ENCODE results near the gene TBC1D14.
A peak's percentile ranks its signal among the peaks of the same experiment; 100 is the strongest.

TBC1D14 gene

DNA sequence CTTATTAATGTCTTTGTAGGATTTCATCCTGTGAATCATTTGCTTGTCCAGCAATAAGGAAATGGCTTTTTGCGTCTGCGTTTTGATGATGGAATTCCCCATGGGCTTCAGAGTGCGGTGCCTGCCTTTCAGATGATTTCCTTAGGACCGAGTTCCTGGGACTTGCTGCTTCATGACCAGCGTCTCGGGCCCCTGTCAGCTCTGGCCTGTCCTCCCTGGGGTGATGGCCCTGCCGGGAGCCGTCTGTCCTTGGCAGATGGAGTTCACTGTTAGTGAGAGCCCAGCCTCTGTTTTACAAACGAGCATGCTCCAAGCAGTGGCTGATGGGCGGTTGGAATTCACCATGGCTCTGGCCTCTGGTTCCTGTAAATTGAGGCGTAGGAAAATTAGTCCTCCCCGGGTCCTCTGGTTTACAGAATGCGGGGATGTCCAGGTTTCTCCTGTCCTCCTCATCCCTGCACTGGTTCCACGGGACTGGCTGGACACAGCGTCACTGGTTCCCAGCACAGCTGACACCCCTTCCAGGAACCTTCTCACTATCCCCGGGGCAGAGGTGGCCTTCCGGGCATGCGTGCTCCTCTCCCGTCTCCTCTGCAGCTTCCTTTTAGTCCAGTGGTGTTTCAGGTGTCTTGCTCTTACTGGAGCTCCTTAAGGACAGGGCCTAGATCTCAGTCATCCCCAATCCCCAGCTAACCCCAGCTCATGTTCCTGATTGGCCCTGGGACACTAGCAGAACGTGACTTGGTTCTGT, 34.9 kb downstream of the TBC1D14 start:
- no peak for DNase-seq

DNA sequence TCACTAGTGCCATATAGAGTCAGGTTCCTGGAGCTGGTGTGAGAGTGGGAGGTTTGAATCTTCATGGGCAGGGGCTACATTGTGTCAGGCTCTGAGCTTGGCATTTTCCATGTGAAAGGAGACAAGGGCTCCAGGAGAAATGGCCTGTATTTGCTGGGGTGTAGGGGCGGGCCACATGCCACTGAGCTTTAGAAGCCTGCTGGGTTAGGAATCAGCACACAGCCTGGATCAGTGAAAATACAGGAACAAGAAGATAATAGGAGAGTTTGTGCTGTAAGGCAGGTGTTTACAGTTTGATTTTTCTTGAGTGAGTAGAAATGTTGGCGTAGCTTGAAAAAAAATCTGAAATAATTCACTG, 35.4 kb downstream of the TBC1D14 start:
- no peak for DNase-seq

DNA sequence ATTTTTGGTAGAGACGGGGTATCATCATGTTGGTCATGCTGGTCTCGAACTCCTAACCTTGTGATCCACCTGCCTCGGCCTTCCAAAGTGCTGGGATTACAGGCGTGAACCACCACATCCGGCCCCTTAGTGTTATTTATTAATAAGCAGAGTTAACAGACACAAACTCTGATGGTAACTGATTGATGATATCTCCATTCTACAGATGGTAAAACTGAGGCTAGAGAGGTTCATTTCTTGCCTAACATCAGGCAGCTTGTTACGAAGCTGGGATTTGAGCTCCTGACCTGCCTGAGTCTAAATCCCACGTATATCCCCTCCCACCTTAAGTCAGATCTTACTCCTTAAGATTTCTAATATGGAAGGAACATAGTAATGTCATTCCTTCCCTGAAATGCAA, 36.9 kb downstream of the TBC1D14 start:
- DNase-seq: no peak

DNA sequence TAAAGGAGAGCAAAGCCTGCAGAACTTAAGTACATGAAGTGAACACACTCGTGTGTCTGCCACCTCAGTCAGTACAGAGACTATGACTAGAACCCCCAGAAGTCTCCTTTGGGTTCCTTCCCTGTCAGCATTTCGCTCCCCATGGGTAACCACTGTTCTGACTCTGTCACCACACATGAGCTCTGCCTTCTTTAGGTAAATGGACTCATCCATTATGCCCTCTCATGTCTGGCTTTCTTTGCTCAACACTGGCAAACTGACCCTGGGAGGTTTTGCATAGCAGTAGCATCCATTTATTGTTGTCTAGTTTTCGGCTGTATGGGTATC, 38.5 kb downstream of the TBC1D14 start:
- DNase-seq: no peak

DNA sequence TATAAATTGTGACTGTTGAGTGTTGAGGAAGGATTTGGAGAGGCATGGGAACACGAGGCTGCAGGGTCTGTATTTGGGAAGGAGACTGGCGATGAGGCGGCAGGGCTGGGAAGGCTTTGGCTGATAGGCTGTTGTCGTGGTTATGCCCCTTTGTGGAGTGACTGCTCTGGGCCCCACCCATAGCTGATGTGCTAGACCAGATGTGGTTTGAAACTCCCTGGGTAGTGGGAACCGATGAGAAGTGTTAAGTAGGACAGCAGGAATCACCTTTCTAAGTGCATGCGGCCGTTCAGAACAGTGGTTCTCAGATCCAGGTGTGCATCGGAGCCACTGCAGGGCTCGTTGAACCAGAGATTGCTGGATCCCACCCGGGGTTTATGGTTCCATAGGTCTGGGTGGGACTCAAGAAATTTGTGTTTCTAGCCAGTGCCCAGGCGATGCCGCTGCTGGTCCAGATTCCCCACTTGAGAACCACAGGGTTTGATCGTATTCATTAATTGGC, 42.3 kb downstream of the TBC1D14 start:
- DNase-seq: no peak

DNA sequence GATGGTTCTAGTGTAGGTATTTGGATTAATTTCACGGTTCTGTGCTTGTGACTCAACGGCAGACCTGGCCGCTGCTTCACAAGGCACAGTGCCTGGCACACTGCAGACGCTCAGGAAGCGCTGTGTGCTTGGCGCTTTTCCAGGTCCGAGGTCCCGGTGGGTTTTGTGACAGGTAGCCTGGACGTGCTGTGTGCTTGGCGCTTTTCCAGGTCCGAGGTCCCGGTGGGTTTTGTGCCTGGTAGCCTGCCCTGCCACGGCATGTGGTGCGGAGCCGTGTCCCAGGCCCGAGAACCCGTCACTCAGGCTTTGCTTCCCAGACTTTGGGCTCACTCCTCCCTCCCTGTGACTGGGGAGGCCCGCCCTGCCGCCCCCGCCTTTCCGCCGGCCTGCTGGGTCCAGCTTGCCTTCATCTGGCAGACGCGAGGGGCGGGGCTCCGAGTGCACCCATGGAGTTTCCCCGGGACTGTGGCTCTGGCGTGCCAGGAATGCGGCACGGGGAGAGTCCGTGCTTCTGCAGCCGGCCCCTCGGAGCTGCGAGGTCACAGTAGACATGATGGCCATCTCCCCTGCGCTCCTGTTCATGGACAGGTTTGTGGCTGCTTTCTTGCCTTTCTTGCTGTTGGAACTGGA, 44.2 kb downstream of the TBC1D14 start:
- DNase-seq: peak in 1 of 51 donors; percentile 42

DNA sequence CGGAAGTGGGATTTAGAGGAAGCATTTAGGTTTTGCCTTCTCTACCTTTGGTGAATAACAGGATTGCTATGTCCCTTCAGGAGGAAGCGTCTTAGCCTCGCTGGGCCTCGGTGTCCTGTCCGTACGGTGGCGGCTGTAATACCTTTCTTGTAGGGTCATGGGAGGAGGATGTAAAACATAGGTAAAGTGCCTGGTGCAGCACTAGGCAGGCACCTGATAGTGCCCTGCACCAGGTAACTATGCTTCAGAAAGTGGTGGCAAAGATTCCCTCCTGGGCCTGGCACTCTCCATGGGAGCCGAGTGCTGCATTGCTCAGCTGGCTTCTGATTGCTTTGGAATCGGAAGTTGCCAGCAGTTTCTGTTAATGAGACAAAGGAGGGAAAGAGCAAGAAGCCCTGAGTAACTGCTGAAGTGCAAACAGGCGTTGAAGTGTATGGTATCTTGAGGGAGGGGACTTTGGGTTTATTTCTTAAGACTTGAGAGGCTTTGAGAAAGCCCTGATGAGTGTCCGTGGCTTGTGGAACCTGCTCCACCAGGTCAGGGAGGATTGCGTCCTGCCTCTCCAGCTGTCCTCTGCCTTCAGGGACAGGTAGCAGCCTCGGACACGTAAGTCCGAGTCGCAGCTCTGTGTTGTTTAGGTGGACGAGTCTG, 45.8 kb downstream of the TBC1D14 start:
- no peak for DNase-seq

DNA sequence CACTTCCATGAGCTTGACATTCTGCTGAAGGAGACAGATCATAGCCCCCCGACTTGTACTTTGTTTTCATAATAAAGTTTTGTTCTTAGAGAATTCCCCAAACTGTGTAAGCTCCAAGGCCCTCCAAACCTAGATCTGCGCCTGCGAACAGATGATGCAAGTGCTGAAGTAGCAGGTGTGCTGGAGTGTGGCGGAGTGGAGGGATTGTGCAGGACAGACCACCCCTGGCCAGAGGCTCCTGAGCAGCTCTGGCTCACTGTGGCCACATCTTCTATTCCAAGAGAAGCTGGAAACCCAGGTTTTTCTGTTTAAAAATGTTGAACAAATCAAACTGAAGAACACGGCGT, 46.4 kb downstream of the TBC1D14 start:
- DNase-seq: no peak

DNA sequence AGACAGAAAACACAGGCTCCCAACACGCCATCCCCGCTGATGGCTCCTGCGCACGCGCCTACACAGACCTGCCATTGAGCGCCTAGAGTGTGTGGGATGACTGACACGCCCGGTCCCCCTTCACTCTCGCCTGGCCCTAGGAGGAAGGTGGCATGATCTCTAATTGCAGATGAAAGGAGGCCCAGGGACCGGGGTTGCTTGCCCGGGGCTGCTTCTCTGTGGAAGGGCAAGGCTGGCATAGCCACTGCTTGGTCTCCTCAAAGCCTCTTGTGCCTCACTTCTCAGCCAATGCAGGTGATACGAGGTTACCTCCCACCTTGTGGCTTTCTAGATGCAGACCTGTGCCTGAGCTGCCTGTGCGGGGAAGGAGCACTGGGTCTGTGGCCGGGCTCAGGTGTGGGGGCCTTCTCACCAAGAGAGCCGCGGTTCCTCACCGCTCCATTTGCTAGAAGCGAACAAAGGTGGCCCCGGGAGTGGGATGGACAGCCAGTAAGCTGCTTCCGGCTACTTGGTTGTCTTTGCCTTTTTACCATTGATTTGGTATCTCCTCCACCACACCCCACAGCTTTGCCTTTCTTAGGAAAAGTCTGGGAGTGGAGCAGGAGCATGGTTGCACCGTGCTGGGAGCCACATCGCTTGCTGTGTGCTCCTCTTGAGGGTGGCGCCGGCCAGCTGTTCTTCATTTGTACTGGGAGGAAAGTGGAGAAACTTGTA, 47.0 kb downstream of the TBC1D14 start:
- DNase-seq: no peak

DNA sequence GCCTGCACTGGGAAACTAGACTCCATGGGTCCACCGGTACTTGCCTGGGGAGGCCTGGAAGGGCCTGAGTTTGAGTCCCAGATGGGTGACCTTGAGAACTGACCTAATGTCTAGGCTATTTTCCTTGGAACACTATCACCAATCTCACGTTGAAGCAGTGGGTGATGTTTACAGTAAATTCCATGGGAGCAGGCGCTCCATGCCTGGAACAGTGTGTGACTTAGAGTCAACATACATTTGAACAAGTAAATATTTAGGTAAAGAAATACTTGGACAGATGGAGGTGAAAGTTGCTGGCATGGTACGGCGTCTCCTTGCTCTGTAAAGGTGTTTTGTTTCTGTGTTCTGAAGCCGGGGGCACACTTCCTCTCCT, 47.5 kb downstream of the TBC1D14 start:
- DNase-seq: no peak

DNA sequence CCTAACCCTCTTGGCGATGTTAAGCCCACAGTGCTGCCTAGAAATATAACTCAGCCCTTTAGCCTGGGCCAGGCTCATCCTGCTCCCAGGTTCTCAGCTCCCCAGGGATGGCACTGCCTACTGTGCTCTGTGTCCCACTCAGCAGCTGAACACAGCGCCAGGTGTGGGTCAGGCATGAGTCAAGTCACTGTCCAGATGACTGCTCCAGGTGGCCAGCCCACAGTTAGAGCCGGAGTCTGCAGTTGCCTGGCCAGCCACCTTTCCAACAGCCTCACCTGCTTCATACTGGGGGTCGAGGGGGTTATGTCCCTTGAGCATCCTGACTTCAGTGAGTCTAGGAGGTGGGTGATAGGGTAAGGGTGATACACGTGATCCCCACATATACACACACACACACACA, 48.4 kb downstream of the TBC1D14 start:
- DNase-seq: no peak

DNA sequence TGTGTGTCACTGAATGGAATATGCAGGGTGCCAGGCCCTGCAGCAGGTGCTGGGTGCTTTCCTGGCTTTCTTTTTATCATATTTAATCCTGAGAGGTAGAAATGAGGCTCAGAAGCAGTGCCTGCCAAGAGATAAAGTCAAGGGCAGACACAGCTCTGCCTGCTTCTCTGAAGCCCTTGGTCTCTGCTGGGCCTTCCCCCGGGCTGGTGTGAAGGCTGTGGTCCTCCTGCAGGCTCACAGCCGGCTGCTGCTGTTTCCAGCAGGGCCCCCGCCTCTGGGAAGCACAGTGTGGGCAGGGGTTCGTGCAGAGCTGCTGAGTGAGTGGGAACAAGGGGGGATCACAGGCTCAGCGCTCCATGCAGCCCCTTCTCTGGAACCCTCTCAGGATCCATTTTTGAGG, 49.6 kb downstream of the TBC1D14 start:
- no peak for DNase-seq

DNA sequence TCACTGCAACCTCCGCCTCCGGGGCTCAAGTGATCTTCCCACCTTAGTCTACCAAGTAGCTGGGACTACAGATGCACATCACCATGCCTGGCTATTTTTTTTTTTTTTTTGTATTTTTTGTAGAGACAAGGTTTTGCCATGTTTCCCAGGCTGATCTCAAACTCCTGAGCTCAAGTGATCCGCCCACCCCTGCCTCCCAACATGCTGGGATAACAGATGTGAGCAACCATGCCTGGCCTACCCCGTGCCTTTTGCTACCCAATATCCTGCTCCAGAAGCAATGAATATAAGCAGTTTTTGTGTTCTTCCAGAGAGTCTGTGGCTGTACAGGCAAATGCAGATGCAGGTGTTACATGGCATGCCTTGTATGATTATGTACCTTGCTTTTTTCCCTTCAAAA, 50.5 kb downstream of the TBC1D14 start:
- DNase-seq: no peak

DNA sequence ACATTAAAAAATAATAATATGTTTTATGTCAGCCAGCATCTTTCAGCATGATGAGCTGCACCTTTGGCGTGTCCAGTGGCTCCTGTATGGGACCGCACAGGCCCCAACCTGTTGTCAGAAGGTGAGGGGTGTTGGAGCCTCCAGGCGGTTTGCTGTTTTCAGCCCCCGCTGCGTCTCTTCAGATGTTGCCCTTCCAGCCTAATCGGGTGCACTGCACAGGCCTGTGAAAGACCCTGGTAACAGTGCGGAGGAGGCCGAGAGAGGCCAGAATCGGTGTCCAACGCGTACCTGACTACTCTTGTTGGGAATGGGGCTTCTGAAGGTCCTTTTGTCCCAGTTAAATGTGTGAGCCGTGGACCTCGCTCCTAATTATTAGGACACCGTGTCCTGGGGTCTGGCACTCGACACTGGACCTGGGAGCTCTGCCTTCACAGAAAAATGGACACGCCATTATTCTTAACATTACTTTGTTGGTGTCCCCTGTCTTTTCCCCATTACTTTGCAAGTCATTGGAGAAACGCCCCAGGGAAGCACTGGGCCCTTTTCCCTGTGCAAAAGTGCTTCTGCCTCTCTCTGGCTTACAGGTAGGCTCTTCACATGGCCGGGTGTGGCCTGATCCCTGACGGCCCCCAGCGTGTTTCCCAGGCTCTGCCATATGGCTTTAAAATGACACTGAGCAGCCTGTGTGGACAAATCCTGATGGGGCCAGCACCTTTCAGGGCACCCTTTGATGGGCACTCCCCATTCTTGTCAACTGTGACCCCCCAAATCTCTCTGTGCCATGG, 51.2 kb downstream of the TBC1D14 start:
- DNase-seq: no peak

DNA sequence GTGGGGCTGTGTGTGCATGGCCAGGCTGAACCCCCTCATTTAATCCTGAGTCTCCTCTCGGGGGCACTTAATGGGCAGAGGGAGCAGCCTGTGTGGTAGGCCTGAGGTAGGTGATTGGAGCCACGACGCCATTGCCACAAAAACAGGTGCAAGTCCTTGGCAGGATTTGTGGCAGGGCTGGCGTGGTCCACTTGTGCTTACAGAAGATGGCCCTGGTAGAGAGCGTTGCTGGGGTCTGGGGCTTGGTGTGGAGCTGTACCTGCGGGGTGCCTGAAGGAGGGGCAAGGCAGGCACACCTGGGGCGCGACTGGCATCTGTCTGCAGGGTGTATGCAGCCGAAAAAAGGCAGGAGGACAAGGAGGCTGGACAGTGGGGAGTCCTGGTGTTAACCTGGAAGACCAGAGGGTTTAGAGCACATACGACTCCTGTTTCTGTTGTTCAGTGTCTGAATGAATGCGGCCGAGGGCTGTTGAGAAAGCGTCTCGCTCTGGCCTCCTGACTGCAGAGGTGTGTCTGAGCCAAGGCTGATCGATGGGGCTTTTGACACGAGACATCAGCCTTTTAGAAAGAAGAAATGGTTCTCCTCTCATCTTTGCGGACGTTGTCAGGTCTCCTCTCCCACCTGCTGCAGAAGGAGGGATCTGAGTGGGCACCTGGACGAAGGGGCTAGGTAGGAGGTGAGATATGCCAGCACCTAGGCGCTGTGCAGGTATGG, 52.0 kb downstream of the TBC1D14 start:
- DNase-seq: no peak

DNA sequence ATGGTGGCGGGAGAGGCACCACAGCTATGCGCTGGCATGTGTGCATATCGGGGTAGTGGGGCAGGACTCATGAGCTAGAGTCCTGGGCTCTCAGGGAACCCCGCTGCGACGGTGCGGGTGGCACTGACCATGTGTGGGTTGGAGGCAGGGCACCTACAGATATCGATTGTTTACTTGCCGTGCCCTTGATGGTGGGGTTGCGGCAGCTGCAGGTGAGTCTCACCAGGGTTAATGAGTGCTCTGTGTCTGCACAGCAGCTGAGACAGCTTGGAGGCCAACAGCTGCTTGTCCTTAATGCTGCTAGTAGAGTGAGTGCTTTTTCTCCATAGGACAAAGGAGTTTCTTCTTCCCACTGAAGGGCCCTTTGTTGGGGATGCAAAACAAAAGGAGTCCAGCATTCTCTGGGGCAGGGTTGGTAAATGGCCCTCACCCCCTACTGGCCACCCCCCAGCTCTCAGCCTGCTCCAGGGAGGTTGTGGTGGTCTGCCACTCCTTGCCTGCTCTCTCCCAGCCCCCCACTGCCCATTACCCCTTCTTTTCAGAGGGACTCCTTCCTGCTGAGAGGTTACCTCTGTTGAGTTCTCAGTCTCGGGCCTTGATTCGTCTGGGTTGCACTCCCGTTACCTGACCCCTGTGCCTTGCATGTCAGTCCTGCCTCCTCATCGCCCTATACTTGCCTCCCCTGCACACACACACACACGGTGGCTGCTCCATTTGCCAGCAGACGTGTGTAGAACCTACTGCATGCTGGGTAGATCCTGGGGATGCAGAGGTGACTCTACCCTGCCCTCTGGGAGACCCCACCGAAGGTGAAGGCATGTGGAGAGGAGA, 52.8 kb downstream of the TBC1D14 start:
- DNase-seq: peak in 19 of 51 donors; percentile 21 to 83 (median 61)

DNA sequence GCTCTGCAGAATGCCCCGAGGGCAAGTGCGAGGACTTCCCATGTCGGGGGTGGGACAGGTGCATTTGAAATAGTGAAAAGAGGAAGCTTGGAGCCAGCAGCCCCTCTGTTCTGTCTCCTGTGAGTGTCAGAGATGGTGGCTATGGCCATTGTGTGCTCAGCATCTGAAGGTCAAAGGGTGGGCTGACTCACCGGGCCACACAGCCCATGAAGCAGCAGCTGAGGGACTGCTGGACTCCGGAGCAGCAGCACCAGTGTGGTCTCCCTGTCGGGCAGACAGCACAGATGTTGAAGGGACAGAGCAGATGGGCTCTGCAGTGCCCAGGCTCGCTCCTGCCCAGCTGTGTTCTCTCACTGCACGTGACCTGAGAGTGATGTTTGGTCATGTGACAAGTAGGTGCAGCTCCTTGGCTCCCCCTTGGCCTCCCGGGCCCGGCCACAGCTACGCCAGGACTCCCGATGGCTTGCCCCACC, 53.5 kb downstream of the TBC1D14 start:
- peak in 3 of 51 donors; percentile 20 to 35 (median 30) for DNase-seq

DNA sequence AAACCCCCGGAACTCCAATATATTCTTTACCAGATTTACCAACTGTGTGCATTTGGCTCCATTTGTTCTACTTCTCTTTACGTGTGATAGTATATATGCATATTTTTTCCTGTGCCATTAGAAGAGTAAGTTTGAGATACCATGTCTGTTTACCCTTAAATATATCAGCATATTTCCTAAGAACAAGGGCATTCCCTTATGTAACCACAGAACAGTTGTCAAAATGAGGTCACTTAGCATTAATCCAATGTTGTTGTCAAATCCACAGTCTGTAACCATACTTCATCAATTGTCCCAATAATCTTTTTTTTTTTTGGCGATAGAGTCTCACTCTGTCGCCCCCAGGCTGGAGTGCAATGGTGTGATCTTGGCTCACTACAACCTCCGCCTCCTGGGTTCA, 55.2 kb downstream of the TBC1D14 start:
- no peak for DNase-seq

DNA sequence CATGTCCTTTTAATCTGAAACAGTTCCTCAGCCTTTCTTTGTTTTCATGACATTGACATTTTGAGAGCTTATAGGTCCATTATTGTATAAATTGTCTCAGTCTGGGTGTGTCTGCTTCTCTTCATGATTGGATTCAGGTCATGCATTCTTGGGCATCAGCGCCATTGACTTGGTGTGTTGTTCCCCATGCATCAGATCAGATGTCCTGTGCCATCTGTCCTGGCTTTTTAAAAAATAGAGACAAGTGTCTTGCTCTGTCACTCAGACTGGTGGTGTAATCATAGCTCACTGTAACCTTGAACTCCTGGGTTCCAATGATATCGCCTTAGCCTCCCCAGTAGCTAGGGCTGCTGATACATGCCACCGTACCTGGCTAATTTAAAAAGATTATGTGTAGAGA, 55.7 kb downstream of the TBC1D14 start:
- no peak for DNase-seq

DNA sequence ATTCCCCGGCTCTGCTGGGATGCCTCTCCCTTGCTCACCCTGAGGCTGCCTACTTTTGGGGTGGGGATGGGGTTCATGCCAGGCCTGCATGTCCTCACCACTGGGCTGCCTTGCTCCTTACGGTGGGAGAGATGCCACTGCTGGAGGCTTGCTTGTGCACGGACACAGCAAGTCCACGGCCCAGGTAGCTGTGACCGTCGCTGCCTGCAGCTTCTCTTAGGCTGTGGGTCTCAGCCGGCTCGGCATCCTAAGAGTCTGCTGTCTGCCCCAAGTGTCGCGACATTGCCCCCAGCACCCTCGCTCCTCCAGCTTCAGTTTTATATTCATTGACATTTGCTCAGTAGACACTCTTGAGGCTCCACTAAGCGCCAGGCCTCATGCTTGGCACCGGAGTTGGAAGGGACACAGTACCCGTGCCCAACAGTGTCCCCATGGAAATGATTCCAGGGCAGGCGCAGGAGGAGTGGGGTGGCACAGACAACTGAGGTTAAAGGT, 58.3 kb downstream of the TBC1D14 start:
- DNase-seq: no peak

Data from hypothalamus (tissue), 51 donors.